MM.1S (cell line): ENCODE measurements around the gene UCHL5.

Experiments
- DNase-seq: peaks from one replicate; pipeline ENCODE4 v3.0.0-alpha.2; 2015
- H2AFZ ChIP-seq: fragments of 300-600 bp; sonication (generic); 2 replicates; pipeline ENCODE4 v1.6.0; 2016; ENCODE audit warnings: antibody characterized with exemption, low read length
- H3F3A ChIP-seq: fragments of 300-600 bp; sonication (generic); 2 replicates; pipeline ENCODE4 v1.6.1; 2016; ENCODE audit warnings: mild to moderate bottlenecking, antibody characterized with exemption, low read length, moderate library complexity, mixed read lengths; ENCODE audit not compliant: insufficient read depth
- H3K27ac ChIP-seq: fragments of 300-600 bp; sonication (generic); 2 replicates; pipeline ENCODE4 v1.5.1; 2016; ENCODE audit warnings: mild to moderate bottlenecking, low read length
- H3K27me3 ChIP-seq: fragments of 300-600 bp; sonication (generic); replicated peaks from 2 replicates; pipeline ENCODE4 v1.6.0; 2016; ENCODE audit warnings: low read length; ENCODE audit not compliant: insufficient read depth
- H3K36me3 ChIP-seq: fragments of 300-600 bp; sonication (generic); replicated peaks from 2 replicates; pipeline ENCODE4 v1.6.1; 2016; ENCODE audit warnings: mild to moderate bottlenecking, low read length, mixed read lengths; ENCODE audit not compliant: insufficient read depth
- H3K4me1 ChIP-seq: fragments of 300-600 bp; sonication (generic); 2 replicates; pipeline ENCODE4 v1.6.1; 2016; ENCODE audit warnings: low read length, mixed read lengths
- H3K4me2 ChIP-seq: fragments of 300-600 bp; sonication (generic); 2 replicates; pipeline ENCODE4 v1.6.0; 2016; ENCODE audit warnings: low read depth, low read length
- H3K4me3 ChIP-seq: fragments of 300-600 bp; sonication (generic); 2 replicates; pipeline ENCODE4 v1.5.1; 2016; ENCODE audit warnings: low read length, mixed read lengths
- H3K79me2 ChIP-seq: fragments of 300-600 bp; sonication (generic); 2 replicates; pipeline ENCODE4 v1.6.1; 2016; ENCODE audit warnings: mixed run types, low read length, mixed read lengths
- H3K9ac ChIP-seq: fragments of 300-600 bp; sonication (generic); 2 replicates; pipeline ENCODE4 v1.6.1; 2016; ENCODE audit warnings: low read length, mixed read lengths
- H3K9me2 ChIP-seq: fragments of 300-600 bp; sonication (generic); replicated peaks from 2 replicates; pipeline ENCODE4 v1.6.1; 2016; ENCODE audit warnings: mild to moderate bottlenecking, low read length, mixed read lengths; ENCODE audit not compliant: insufficient read depth
- H3K9me3 ChIP-seq: fragments of 300-600 bp; sonication (generic); replicated peaks from 2 replicates; pipeline ENCODE4 v1.6.1; 2016; ENCODE audit warnings: mild to moderate bottlenecking, low read length, mixed read lengths; ENCODE audit not compliant: insufficient read depth
- H4K20me1 ChIP-seq: fragments of 300-600 bp; sonication (generic); 2 replicates; pipeline ENCODE4 v1.6.1; 2016; ENCODE audit warnings: mild to moderate bottlenecking, low read length, moderate library complexity, mixed read lengths; ENCODE audit not compliant: insufficient read depth
- CTCF ChIP-seq: fragments of 300-600 bp; sonication (generic); IDR thresholded peaks from 2 replicates; pipeline ENCODE4 v1.5.1; 2016; ENCODE audit warnings: antibody characterized with exemption, low read length, mixed read lengths
- EZH2 ChIP-seq: fragments of 300-600 bp; sonication (generic); optimal IDR thresholded peaks from 2 replicates; pipeline ENCODE3; 2017; ENCODE audit warnings: low read depth, mild to moderate bottlenecking, antibody characterized with exemption, low read length, mixed read lengths
- EZH2phosphoT487 ChIP-seq: fragments of 300-600 bp; sonication (generic); IDR thresholded peaks from 2 replicates; pipeline ENCODE4 v1.6.1; 2018; ENCODE audit warnings: antibody characterized with exemption, low read length

The UCHL5 gene

GRCh38 chr1:193068013-193068412 lies 8.9 kb upstream of the UCHL5 start:
- Histone ChIP-seq H3K4me2 (no peak overlapping the region), H2AFZ (no peak overlapping the region), H3K27ac (no peak overlapping the region), H3K4me3 (no peak overlapping the region), H3K36me3 (no peaks in the 10 kb centered on the region), H3K9ac (no peak overlapping the region), H4K20me1 (no peaks in the 10 kb centered on the region), H3F3A (peaks cover 9% of the 10 kb centered on the region), H3K9me3 (no peaks in the 10 kb centered on the region), H3K4me1 (peaks cover 29% of the 10 kb centered on the region), H3K9me2 (no peaks in the 10 kb centered on the region), H3K27me3 (no peaks in the 10 kb centered on the region), H3K79me2 (peaks cover 86% of the 10 kb centered on the region)
- DNase-seq: no peak
- TF ChIP-seq CTCF (no peak), EZH2 (no peak), EZH2phosphoT487 (no peak)

GRCh38 chr1:193066606-193067005 lies 7.4 kb upstream of the UCHL5 start:
- Histone ChIP-seq H3F3A (peaks cover 9% of the 10 kb centered on the region), H3K9me3 (no peaks in the 10 kb centered on the region), H3K27ac (no peak overlapping the region), H3K27me3 (no peaks in the 10 kb centered on the region), H3K9ac (no peak overlapping the region), H3K4me1 (peaks cover 29% of the 10 kb centered on the region), H3K79me2 (peaks cover 88% of the 10 kb centered on the region), H3K36me3 (no peaks in the 10 kb centered on the region), H3K4me3 (no peak overlapping the region), H3K4me2 (no peak overlapping the region), H3K9me2 (no peaks in the 10 kb centered on the region), H4K20me1 (no peaks in the 10 kb centered on the region), H2AFZ (no peak overlapping the region)
- TF ChIP-seq EZH2phosphoT487: no peak
- no peak for TF ChIP-seq EZH2
- no peak for DNase-seq

- Histone ChIP-seq H3K4me3 (no peak overlapping the region), H3K36me3 (no peaks in the 10 kb centered on the region), H3K79me2 (peaks cover 90% of the 10 kb centered on the region), H3K4me2 (no peak overlapping the region), H3K27ac (no peak overlapping the region), H3K27me3 (no peaks in the 10 kb centered on the region), H3F3A (peaks cover 9% of the 10 kb centered on the region), H3K4me1 (peaks cover 28% of the 10 kb centered on the region), H2AFZ (no peak overlapping the region), H3K9me3 (no peaks in the 10 kb centered on the region), H3K9me2 (no peaks in the 10 kb centered on the region), H4K20me1 (no peaks in the 10 kb centered on the region), H3K9ac (no peak overlapping the region)
- no peak for TF ChIP-seq CTCF
- DNase-seq: no peak
Observed at GRCh38 chr1:193065954-193066353, 6.8 kb upstream of the UCHL5 start.

GRCh38 chr1:193062698-193063463 lies 3.7 kb upstream of the UCHL5 start:
- H3K36me3 ChIP-seq: no peaks in the 10 kb centered on the region
- DNase-seq: no peak
- H3K9me2 ChIP-seq: no peaks in the 10 kb centered on the region
- no peak overlapping the region for H3K9ac ChIP-seq
- no peaks in the 10 kb centered on the region for H4K20me1 ChIP-seq
- H3K79me2 ChIP-seq: peaks cover 93% of the 10 kb centered on the region
- TF ChIP-seq EZH2: no peak
- no peak for TF ChIP-seq CTCF
- no peak for TF ChIP-seq EZH2phosphoT487
- H3F3A ChIP-seq: peaks cover 18% of the 10 kb centered on the region
- H3K4me2 ChIP-seq: no peak overlapping the region
- H3K27ac ChIP-seq: no peak overlapping the region
- H3K27me3 ChIP-seq: no peaks in the 10 kb centered on the region
- no peak overlapping the region for H2AFZ ChIP-seq
- no peaks in the 10 kb centered on the region for H3K9me3 ChIP-seq
- H3K4me1 ChIP-seq: peaks cover 18% of the 10 kb centered on the region
- no peak overlapping the region for H3K4me3 ChIP-seq
